Measurements from ENCODE around the gene AOPEP.
A peak's percentile ranks its signal among the peaks of the same experiment; 100 is the strongest.

GRCh38 chr9:95116002-95116807, 389.7 kb downstream of the AOPEP start:
- peak; percentile 70 for TF ChIP-seq CTCF (IDR thresholded peaks at IDR 0.05)
- TF ChIP-seq EZH2 (IDR thresholded peaks at IDR 0.05), result no peak
